Measurements from ENCODE around the gene IKBKG. TPM values are rescaled to one million over a fixed set of nuclear protein-coding genes. Genes with fewer than 3 reads are reported as not detected.

Gene IKBKG
- total RNA-seq, 1 donor from 2014 or later, result 25.0 TPM

- Mint-ChIP-seq H3K27me3 (ENCODE audit: unreplicated experiment) (no peaks in the 10 kb centered on the region), H3K9me3 (ENCODE audit: unreplicated experiment) (no peaks in the 10 kb centered on the region), H3K4me1 (ENCODE audit: unreplicated experiment) (peaks cover 13% of the 10 kb centered on the region), H3K36me3 (ENCODE audit: unreplicated experiment) (peaks cover 11% of the 10 kb centered on the region), H3K27ac (ENCODE audit: unreplicated experiment) (no peak overlapping the region), H3K4me3 (ENCODE audit: unreplicated experiment) (no peak overlapping the region)
- TF ChIP-seq CTCF (IDR thresholded peaks at IDR 0.05), result no peak
- DNase-seq (ENCODE audit: extremely low spot score, unreplicated experiment), result no peak
Measured at GRCh38 chrX:154512879-154513553, 34.4 kb upstream of the IKBKG start.

GRCh38 chrX:154513716-154514115, 33.7 kb upstream of the IKBKG start:
- TF ChIP-seq CTCF (IDR thresholded peaks at IDR 0.05), result no peak
- Mint-ChIP-seq H3K9me3 (ENCODE audit: unreplicated experiment) (no peaks in the 10 kb centered on the region), H3K4me3 (ENCODE audit: unreplicated experiment) (no peak overlapping the region), H3K4me1 (ENCODE audit: unreplicated experiment) (peaks cover 13% of the 10 kb centered on the region), H3K27me3 (ENCODE audit: unreplicated experiment) (no peaks in the 10 kb centered on the region), H3K27ac (ENCODE audit: unreplicated experiment) (peak overlapping the region; percentile 47), H3K36me3 (ENCODE audit: unreplicated experiment) (peaks cover 9% of the 10 kb centered on the region)
- no peak for DNase-seq (ENCODE audit: extremely low spot score, unreplicated experiment)

GRCh38 chrX:154515090-154515965, 32.1 kb upstream of the IKBKG start:
- DNase-seq (ENCODE audit: extremely low spot score, unreplicated experiment), result no peak
- H3K36me3 Mint-ChIP-seq (ENCODE audit: unreplicated experiment), result peaks cover 5% of the 10 kb centered on the region
- TF ChIP-seq CTCF (IDR thresholded peaks at IDR 0.05), result no peak
- H3K4me3 Mint-ChIP-seq (ENCODE audit: unreplicated experiment), result peak overlapping the region; percentile 78
- peaks cover 13% of the 10 kb centered on the region for H3K4me1 Mint-ChIP-seq (ENCODE audit: unreplicated experiment)
- H3K27ac Mint-ChIP-seq (ENCODE audit: unreplicated experiment), result peak overlapping the region; percentile 55
- H3K27me3 Mint-ChIP-seq (ENCODE audit: unreplicated experiment), result no peaks in the 10 kb centered on the region
- no peaks in the 10 kb centered on the region for H3K9me3 Mint-ChIP-seq (ENCODE audit: unreplicated experiment)

- H3K36me3 Mint-ChIP-seq (ENCODE audit: unreplicated experiment), result peaks cover 1% of the 10 kb centered on the region
- peak; percentile 97 for DNase-seq (ENCODE audit: extremely low spot score, unreplicated experiment)
- H3K4me3 Mint-ChIP-seq (ENCODE audit: unreplicated experiment), result peak within 1 kb of the TSS; percentile 78
- H3K27me3 Mint-ChIP-seq (ENCODE audit: unreplicated experiment), result no peaks in the 10 kb centered on the region
- no peak for TF ChIP-seq CTCF (IDR thresholded peaks at IDR 0.05)
- no peaks in the 10 kb centered on the region for H3K9me3 Mint-ChIP-seq (ENCODE audit: unreplicated experiment)
- peak within 1 kb of the TSS; percentile 81 for H3K27ac Mint-ChIP-seq (ENCODE audit: unreplicated experiment)
- peaks cover 13% of the 10 kb centered on the region for H3K4me1 Mint-ChIP-seq (ENCODE audit: unreplicated experiment)
Measured at GRCh38 chrX:154515966-154516655, 31.3 kb upstream of the IKBKG start, which contains the start of gene FAM3A. Gene FAM3A, minus strand, starts transcription at chrX:154516232. Its CDS starts 460 bp downstream, at chrX:154515772.
